HEK293T (cell line): ENCODE results near the gene GABRG3.

ENCODE experiments used
- CTBP1 ChIP-seq: fragments of 450-650 bp; IDR thresholded peaks from 2 replicates; pipeline ENCODE4 v1.6.1; 2016; ENCODE audit warnings: borderline replicate concordance
- FOXM1 ChIP-seq: fragments of 450-650 bp; IDR thresholded peaks from 2 replicates; pipeline ENCODE4 v1.6.1; 2017; ENCODE audit warnings: mild to moderate bottlenecking, borderline replicate concordance
- L3MBTL2 ChIP-seq: fragments of 450-650 bp; conservative IDR thresholded peaks from 2 replicates; pipeline ENCODE4 v1.6.1; 2016; ENCODE audit warnings: mild to moderate bottlenecking
- SP1 ChIP-seq: fragments of 450-650 bp; IDR thresholded peaks from 2 replicates; pipeline ENCODE4 v1.6.1; 2017
- TARDBP ChIP-seq: fragments of 450-650 bp; IDR thresholded peaks from 2 replicates; pipeline ENCODE4 v1.6.1; 2016
- ZNF384 ChIP-seq: fragments of 450-650 bp; IDR thresholded peaks from 2 replicates; pipeline ENCODE4 v1.6.1; 2016

GRCh38 chr15:26996250-26996649, 25.3 kb downstream of the GABRG3 start:
- no peak for TF ChIP-seq SP1
- TF ChIP-seq L3MBTL2, result no peak
- TF ChIP-seq TARDBP, result no peak
- no peak for TF ChIP-seq FOXM1
- TF ChIP-seq ZNF384, result no peak
- no peak for TF ChIP-seq CTBP1
